Psoas muscle (tissue), 8 donors: ENCODE measurements around the gene CHMP1A. TPM values are rescaled to one million over a fixed set of nuclear protein-coding genes. Genes with fewer than 3 reads are reported as not detected.

Source experiments
- ATAC-seq, 4 donors: fragments of 200-7000 bp; cut with Tn5 transposase; one replicate each; pipeline ENCODE4 v1.9.1; 2020; ENCODE audit warnings: moderate library complexity in 3 of 4, mild to moderate bottlenecking in 2 of 4
- DNase-seq, 2 donors: peaks; one replicate each; pipeline ENCODE4 v3.0.0-alpha.2; 2020
- H3K27ac ChIP-seq: fragments of 200-600 bp; one replicate; pipeline ENCODE4 v1.8.0; 2022
- H3K27me3 ChIP-seq, 3 donors: fragments of 200-600 bp in 1 of 3; one replicate each; pipeline versions ENCODE4 v1.6.1 to v1.8.0; 2013 to 2022; ENCODE audit warnings: low read length in 2 of 3, mild to moderate bottlenecking in 2 of 3, moderate library complexity in 1 of 3; ENCODE audit not compliant: insufficient read depth in 3 of 3
- H3K36me3 ChIP-seq, 2 donors: fragments of 200-600 bp in 1 of 2; one replicate each; pipeline versions ENCODE4 v1.6.1 to v1.8.0; 2013 to 2022; ENCODE audit warnings: low read depth in 1 of 2, mild to moderate bottlenecking in 1 of 2, moderate library complexity in 1 of 2; ENCODE audit not compliant: insufficient read depth in 1 of 2
- H3K4me1 ChIP-seq: fragments of 200-600 bp; one replicate; pipeline ENCODE4 v1.8.0; 2022
- H3K4me3 ChIP-seq: fragments of 200-600 bp; one replicate; pipeline ENCODE4 v1.8.0; 2022; ENCODE audit warnings: mild to moderate bottlenecking
- H3K9me3 ChIP-seq: fragments of 200-600 bp; one replicate; pipeline ENCODE4 v1.8.0; 2022
- WGBS, 3 donors: extraction: QIAGEN DNeasy Blood & Tissue Kit; methylation state at CpG; one replicate each; pipeline versions ENCODE4 v1.1.6 to v1.1.7; 2013; 5-methylcytosine and 5-hydroxymethylcytosine counted together
- intact Hi-C, 2 donors: fragments of 100-400 bp; cut with DNase I; formaldehyde crosslinking; loops; one replicate each; pipeline versions ENCODE4 v1.11.0 to v1.14.2; 2022
- polyA plus RNA-seq, 3 donors: library from polyadenylated mRNA; stranded (reverse); fragments of 200-250 nt; gene quantifications; one replicate each; pipeline ENCODE4 v1.2.3, GENCODE V29; 2013
- total RNA-seq, 4 donors: library from RNA; stranded (reverse); fragmentation: NEBNext Ultra II Directional in 2 of 4; extraction: Animal tissue kit (Norgen Biotek cat#: 25700) in 2 of 4; gene quantifications; one replicate each; pipeline versions ENCODE4 v1.2.1 to v1.2.4, GENCODE V29; 2021 to 2023
- TF ChIP-seq, protein P1 (sequence below): fragments of 200-600 bp; IDR thresholded peaks from one replicate; pipeline ENCODE4 v1.8.0; 2022; ENCODE audit warnings: antibody characterized with exemption
- donor health status: healthy with polysubstance abuse.
- donor health status: DM: no; HTN: no; CAD: no; lungs with moderate emphysema.
- donor health status: Bipolar disorder and iron deficiency.
- donor health status: healthy.
- donor health status: DM: yes; HTN: yes; CAD: no.
- donor health status: DM: no; HTN: no; CAD: no.
- donor health status: DM: no; HTN: no; CAD: no.
- donor health status: DM: yes; HTN: yes; CAD: no.

The CHMP1A gene
- total and polyA plus RNA-seq, 7 donors, result 42.2 to 91.9 (median 49.9) TPM

GRCh38 chr16:89621136-89621697, 36.3 kb downstream of the CHMP1A start:
- no peaks in the 10 kb centered on the region for H3K9me3 ChIP-seq
- intact Hi-C loops, result no loop called here
- no peaks in the 10 kb centered on the region for H3K4me1 ChIP-seq
- TF ChIP-seq, protein P1, sequence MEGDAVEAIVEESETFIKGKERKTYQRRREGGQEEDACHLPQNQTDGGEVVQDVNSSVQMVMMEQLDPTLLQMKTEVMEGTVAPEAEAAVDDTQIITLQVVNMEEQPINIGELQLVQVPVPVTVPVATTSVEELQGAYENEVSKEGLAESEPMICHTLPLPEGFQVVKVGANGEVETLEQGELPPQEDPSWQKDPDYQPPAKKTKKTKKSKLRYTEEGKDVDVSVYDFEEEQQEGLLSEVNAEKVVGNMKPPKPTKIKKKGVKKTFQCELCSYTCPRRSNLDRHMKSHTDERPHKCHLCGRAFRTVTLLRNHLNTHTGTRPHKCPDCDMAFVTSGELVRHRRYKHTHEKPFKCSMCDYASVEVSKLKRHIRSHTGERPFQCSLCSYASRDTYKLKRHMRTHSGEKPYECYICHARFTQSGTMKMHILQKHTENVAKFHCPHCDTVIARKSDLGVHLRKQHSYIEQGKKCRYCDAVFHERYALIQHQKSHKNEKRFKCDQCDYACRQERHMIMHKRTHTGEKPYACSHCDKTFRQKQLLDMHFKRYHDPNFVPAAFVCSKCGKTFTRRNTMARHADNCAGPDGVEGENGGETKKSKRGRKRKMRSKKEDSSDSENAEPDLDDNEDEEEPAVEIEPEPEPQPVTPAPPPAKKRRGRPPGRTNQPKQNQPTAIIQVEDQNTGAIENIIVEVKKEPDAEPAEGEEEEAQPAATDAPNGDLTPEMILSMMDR, result no peak
- DNase-seq (no peak), ATAC-seq (no peak)
- H3K27me3 ChIP-seq, result peaks cover 0 to 55% (median 7%) of the 10 kb centered on the region in 3 donors
- no peak overlapping the region for H3K4me3 ChIP-seq
- no peaks in the 10 kb centered on the region for H3K36me3 ChIP-seq
- H3K27ac ChIP-seq, result no peak overlapping the region
- whole genome bisulfite sequencing, 3 donors, result 71 to 75% (median 75%) methylated on average over 15 to 18 of the region's 18 CpGs

DNA sequence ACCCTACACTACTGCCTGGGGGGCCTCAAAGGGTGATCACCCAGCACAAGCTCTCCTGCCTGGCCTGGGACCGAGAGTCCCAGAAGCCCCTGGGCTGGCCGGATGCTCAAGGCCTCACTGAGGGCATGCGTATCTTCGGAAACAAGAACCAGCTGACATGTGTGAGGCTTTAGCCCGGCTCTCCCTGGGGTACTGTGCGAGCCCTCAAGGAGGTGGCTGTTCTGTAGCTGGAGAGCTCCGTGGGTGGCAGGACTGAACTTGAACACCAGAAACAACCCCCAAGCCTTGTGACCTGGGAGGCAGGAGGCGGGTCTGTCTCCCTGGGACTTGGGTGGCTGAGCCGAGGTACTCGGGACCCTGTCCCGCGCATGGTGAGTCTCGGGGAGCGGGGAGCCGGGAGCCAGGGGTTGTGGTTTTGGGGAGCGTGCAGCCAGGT, 37.1 kb downstream of the CHMP1A start:
- intact Hi-C loops, result no loop called here
- TF ChIP-seq, protein P1, result no peak
- no peak overlapping the region for H3K27ac ChIP-seq
- no peaks in the 10 kb centered on the region for H3K36me3 ChIP-seq
- peaks cover 0 to 48% (median 7%) of the 10 kb centered on the region in 3 donors for H3K27me3 ChIP-seq
- WGBS, 3 donors, result 50 to 59% (median 51%) methylated on average over 16 of the region's 16 CpGs
- no peaks in the 10 kb centered on the region for H3K9me3 ChIP-seq
- no peak overlapping the region for H3K4me3 ChIP-seq
- H3K4me1 ChIP-seq, result no peaks in the 10 kb centered on the region
- DNase-seq, result no peak
- no peak for ATAC-seq

GRCh38 chr16:89619840-89620239, 37.7 kb downstream of the CHMP1A start:
- DNase-seq, result no peak
- no peaks in the 10 kb centered on the region for H3K9me3 ChIP-seq
- H3K36me3 ChIP-seq, result no peaks in the 10 kb centered on the region
- no peaks in the 10 kb centered on the region for H3K4me1 ChIP-seq
- TF ChIP-seq, protein P1, result no peak
- no peak overlapping the region for H3K27ac ChIP-seq
- no peak overlapping the region for H3K4me3 ChIP-seq
- H3K27me3 ChIP-seq, result peaks cover 0 to 54% (median 7%) of the 10 kb centered on the region in 3 donors
- intact Hi-C loops, result no loop called here
- 27 to 38% (median 29%) methylated on average over 12 of the region's 12 CpGs for WGBS, 3 donors
- ATAC-seq, result no peak

DNA sequence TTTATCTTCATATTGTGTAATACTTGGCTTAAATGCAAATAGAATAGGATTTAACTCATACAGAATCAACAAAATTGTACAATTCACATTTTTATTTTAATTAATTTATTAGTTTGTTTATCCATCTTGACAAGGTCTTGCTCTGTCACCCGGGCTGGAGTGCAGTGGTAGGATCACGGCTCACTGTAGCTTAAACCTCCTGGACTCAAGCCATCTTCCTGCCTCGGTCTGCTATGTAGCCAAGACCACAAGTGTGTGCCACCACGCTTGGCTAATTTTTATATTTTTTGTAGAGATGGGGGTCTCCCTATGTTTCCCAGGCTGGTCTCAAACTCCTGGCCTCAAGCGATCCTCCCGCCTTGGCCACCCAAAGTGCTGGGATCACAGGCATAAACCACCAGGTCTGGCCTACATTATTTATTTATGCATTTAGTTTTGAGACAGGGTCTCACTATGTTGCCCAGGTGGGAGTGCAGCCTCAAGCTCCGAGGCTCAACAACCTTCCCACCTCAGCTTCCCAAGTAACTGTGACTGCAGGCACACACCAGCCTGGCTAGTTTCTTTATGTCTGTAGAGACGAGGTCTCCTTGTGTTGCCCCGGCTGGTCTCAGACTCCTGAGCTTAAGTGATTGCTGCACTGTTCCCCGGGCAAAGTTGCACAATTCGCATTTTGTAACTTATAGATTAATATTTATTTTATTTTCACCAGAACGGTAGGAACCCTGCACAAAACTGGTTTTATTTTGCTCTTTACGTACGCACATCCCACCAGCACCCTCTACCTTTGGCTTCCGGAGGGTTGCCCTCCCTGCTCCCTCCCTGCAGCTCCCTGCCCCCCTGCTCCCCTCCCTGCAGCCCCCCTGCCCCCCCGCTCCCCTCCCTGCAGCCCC, 39.2 kb downstream of the CHMP1A start:
- Histone ChIP-seq H3K4me1 (no peaks in the 10 kb centered on the region), H3K4me3 (no peak overlapping the region), H3K36me3 (no peaks in the 10 kb centered on the region), H3K27ac (no peak overlapping the region), H3K9me3 (no peaks in the 10 kb centered on the region), H3K27me3 (peaks cover 0 to 41% (median 7%) of the 10 kb centered on the region in 3 donors)
- TF ChIP-seq, protein P1, result no peak
- WGBS, 3 donors, result 37 to 52% (median 48%) methylated on average over 15 to 16 of the region's 16 CpGs
- ATAC-seq (no peak), DNase-seq (no peak)
- intact Hi-C loops, result no loop called here
